ENCODE data around the gene PLEKHM3.

DNA sequence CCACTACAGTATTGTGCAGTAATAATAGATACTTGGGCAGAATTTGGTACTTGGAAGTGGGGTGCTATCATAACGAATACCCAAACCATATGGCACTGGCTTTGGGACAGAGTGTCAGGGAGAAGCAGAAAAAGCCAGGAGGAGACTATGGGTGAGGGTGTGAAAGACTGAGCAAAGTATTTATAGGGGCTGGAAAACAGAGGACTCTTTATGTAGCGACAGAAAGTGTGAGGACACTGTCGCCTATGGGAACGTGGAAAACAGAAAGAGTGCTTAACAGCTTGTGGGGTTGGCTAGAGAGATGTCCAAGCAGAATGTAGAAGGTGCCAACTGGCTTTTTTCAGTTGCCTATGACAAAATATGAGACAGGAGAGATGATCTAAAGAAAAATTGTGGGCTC lies 40.7 kb upstream of the PLEKHM3 start:
- TF ChIP-seq CTCF (tag by site-specific recombination; IDR thresholded peaks at IDR 0.05), result no peak
- no peak for TF ChIP-seq ZBTB1 (tag by site-specific recombination; IDR thresholded peaks at IDR 0.05)
- TF ChIP-seq ZNF518A (tag by site-specific recombination; conservative IDR thresholded peaks at IDR 0.05; ENCODE audit: low read depth), result no peak
- no peak for TF ChIP-seq ZNF501 (tag by site-specific recombination; IDR thresholded peaks at IDR 0.05)
